AG04449 (cell line): ENCODE data around the gene LAPTM5.

ENCODE experiments used
- CTCF ChIA-PET: fragments of 350-600 bp; formaldehyde crosslinking; extraction: SDS; loops from one replicate; lab custom pipeline; 2021; ENCODE audit warnings: antibody characterized with exemption; lab: Yijun Ruan, JAX
- POLR2A ChIA-PET: fragments of 400-600, 350-600 bp; formaldehyde crosslinking; extraction: SDS; loops from one replicate; lab custom pipeline; 2020; ENCODE audit warnings: antibody characterized with exemption, inconsistent platforms; lab: Yijun Ruan, JAX
- DNase-seq: peaks from one replicate; pipeline ENCODE4 v3.0.0-alpha.2; 2010; ENCODE audit warnings: low read depth, low spot score
- H3K4me3 ChIP-seq: 2 replicates; pipeline ENCODE4 v1.5.1; 2011; ENCODE audit warnings: low read depth, mild to moderate bottlenecking, control low read depth, low read length
- CTCF ChIP-seq: IDR thresholded peaks from one replicate; pipeline ENCODE4 v1.5.1; 2011; ENCODE audit warnings: mild to moderate bottlenecking, moderate library complexity, low read length, control low read depth, inconsistent platforms; ENCODE audit not compliant: insufficient read depth; ENCODE audit errors: missing control alignments

The LAPTM5 gene

GRCh38 chr1:30738715-30739559 is 18.6 kb downstream of the LAPTM5 start:
- no peak for DNase-seq
- no peak overlapping the region for H3K4me3 ChIP-seq
- ChIA-PET POLR2A (no interaction called here), CTCF (interaction anchor here (0.9 to 1.9 kb wide), 4 partner anchors 15 to 40 kb away, joined by 3 to 6 read pairs (median 5); partner anchors contain the start of gene MATN1)
- no peak for TF ChIP-seq CTCF

- CTCF ChIA-PET: interaction anchor here (0.9 to 2.1 kb wide), 6 partner anchors 14 to 41 kb away, joined by 3 to 7 read pairs (median 5); partner anchors contain the start of gene MATN1
- POLR2A ChIA-PET: no interaction called here
- TF ChIP-seq CTCF: no peak
- no peak overlapping the region for H3K4me3 ChIP-seq
- DNase-seq: no peak
These were observed 19.4 kb downstream of the LAPTM5 start for GRCh38 chr1:30738040-30738714.

- no peak for TF ChIP-seq CTCF
- ChIA-PET CTCF (interaction anchor here (1.0 to 2.1 kb wide), 4 partner anchors 16 to 42 kb away, joined by 3 to 11 read pairs (median 6); no protein-coding TSS in a partner anchor), POLR2A (no interaction called here)
- H3K4me3 ChIP-seq: no peak overlapping the region
- DNase-seq: no peak
These were observed 20.1 kb downstream of the LAPTM5 start for GRCh38 chr1:30737357-30738039.

GRCh38 chr1:30735668-30736498 is 21.7 kb downstream of the LAPTM5 start:
- ChIA-PET POLR2A (no interaction called here), CTCF (interaction anchor here (0.6 to 2.3 kb wide), 8 partner anchors 8 to 175 kb away, joined by 3 to 11 read pairs (median 4); no protein-coding TSS in a partner anchor)
- no peak for TF ChIP-seq CTCF

GRCh38 chr1:30735124-30735523 is 22.4 kb downstream of the LAPTM5 start:
- no peak for TF ChIP-seq CTCF
- POLR2A ChIA-PET: no interaction called here
- DNase-seq: no peak
- CTCF ChIA-PET: interaction anchor here (0.8 to 2.3 kb wide), 5 partner anchors 15 to 176 kb away, joined by 3 to 10 read pairs (median 5); no protein-coding TSS in a partner anchor
- H3K4me3 ChIP-seq: no peak overlapping the region

More at GRCh38 chr1:30735668-30736498, 21.7 kb downstream of the LAPTM5 start:
- no peak for DNase-seq
- H3K4me3 ChIP-seq: no peak overlapping the region
